Activated CD8-positive, alpha-beta T cell treated with anti-CD3 and anti-CD28 coated beads for 36 hours (primary cell): ENCODE results near the gene CCL1. TPM values are rescaled to one million over a fixed set of nuclear protein-coding genes. Genes with fewer than 3 reads are reported as not detected.

Experiments
- ATAC-seq: fragments of 200-7000 bp; cut with Tn5 transposase; one replicate; pipeline ENCODE4 v1.10.0; 2021; ENCODE audit warnings: mild to moderate bottlenecking, moderate library complexity
- CTCF ChIA-PET: fragments of 350-600 bp; sonication (Branson Sonifier 250); formaldehyde crosslinking; loops from one replicate; lab custom pipeline; 2021; ENCODE audit warnings: antibody characterized with exemption; lab: Charles Lee
- POLR2A ChIA-PET: fragments of 350-600 bp; sonication (Branson Sonifier 250); formaldehyde crosslinking; loops from one replicate; lab custom pipeline; 2021; ENCODE audit warnings: antibody characterized with exemption; lab: Charles Lee
- DNase-seq: peaks from one replicate; pipeline ENCODE4 v3.0.0-alpha.2; 2020
- H3K27ac Mint-ChIP-seq: one replicate; pipeline ENCODE4 v1.8.0; 2021; ENCODE audit warnings: mild to moderate bottlenecking, mixed read lengths
- H3K27me3 Mint-ChIP-seq: one replicate; pipeline ENCODE4 v1.8.0; 2021; ENCODE audit warnings: mixed read lengths
- H3K36me3 Mint-ChIP-seq: one replicate; pipeline ENCODE4 v1.8.0; 2021; ENCODE audit warnings: low read depth, mixed read lengths
- H3K4me1 Mint-ChIP-seq: one replicate; pipeline ENCODE4 v1.8.0; 2021; ENCODE audit warnings: low read depth, mixed read lengths
- H3K4me3 Mint-ChIP-seq: one replicate; pipeline ENCODE4 v1.8.0; 2021; ENCODE audit warnings: mild to moderate bottlenecking, moderate library complexity, mixed read lengths
- H3K9me3 Mint-ChIP-seq: one replicate; pipeline ENCODE4 v1.8.0; 2021; ENCODE audit warnings: mixed read lengths
- intact Hi-C: fragments of 100-400 bp; cut with micrococcal nuclease; formaldehyde crosslinking; loops from one replicate; pipeline ENCODE4 v1.10.0; 2022
- total RNA-seq, 2 experiments: library from RNA; stranded (reverse); gene quantifications; one replicate each; pipeline ENCODE4 v1.2.3, GENCODE V29; 2021
- TF ChIP-seq, protein P1 (sequence below): fragments of 200-600 bp; IDR thresholded peaks from one replicate; pipeline ENCODE4 v1.8.0; 2022; ENCODE audit warnings: antibody characterized with exemption, mild to moderate bottlenecking

The CCL1 gene
- total RNA-seq, 2 experiments from 2014 or later: not detected

DNA sequence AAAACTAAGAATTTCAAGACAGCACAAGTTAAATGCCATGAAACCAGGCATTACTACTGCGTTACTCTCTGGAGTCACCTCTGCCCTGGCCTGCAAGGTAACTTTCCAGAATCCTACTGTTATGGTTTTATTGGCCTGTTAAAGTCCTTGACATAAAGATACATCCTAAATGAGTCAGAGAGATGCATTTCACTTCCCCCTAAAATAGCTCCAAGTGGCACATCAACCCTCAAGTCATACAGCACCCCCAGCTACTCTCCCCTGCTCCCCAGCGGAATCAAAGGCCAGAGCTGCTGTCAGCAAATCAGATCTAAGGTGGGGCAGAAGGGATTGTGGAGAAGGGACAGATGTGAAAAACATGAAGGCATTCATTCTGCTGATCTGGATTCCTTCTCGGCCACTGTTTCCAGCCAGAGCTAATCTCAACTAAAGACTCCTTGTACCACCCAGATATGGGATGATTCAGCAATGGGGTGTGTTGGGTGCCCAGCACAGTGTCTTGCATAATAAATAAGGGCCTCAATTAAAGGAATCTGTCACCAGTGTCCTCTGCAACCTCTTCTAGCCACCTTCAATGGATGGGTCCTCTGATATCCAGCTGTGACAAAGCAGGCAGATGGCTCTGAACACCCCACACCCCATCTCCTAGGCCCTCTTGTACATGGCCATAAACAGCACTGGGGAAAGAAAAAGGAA, 8.5 kb upstream of the CCL1 start:
- TF ChIP-seq, protein P1, sequence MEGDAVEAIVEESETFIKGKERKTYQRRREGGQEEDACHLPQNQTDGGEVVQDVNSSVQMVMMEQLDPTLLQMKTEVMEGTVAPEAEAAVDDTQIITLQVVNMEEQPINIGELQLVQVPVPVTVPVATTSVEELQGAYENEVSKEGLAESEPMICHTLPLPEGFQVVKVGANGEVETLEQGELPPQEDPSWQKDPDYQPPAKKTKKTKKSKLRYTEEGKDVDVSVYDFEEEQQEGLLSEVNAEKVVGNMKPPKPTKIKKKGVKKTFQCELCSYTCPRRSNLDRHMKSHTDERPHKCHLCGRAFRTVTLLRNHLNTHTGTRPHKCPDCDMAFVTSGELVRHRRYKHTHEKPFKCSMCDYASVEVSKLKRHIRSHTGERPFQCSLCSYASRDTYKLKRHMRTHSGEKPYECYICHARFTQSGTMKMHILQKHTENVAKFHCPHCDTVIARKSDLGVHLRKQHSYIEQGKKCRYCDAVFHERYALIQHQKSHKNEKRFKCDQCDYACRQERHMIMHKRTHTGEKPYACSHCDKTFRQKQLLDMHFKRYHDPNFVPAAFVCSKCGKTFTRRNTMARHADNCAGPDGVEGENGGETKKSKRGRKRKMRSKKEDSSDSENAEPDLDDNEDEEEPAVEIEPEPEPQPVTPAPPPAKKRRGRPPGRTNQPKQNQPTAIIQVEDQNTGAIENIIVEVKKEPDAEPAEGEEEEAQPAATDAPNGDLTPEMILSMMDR: no peak
- Mint-ChIP-seq H3K36me3 (no peaks in the 10 kb centered on the region), H3K4me1 (peaks cover 11% of the 10 kb centered on the region), H3K9me3 (no peaks in the 10 kb centered on the region), H3K4me3 (no peak overlapping the region), H3K27ac (no peak overlapping the region), H3K27me3 (peaks cover 2% of the 10 kb centered on the region)
- ATAC-seq: no peak
- ChIA-PET CTCF (interaction anchor here (0.9 to 3.4 kb wide), 3 partner anchors 10 to 171 kb away, joined by 3 to 26 read pairs (median 12); no protein-coding TSS in a partner anchor), POLR2A (no interaction called here)
- intact Hi-C loops: no loop called here
- DNase-seq: no peak

DNA sequence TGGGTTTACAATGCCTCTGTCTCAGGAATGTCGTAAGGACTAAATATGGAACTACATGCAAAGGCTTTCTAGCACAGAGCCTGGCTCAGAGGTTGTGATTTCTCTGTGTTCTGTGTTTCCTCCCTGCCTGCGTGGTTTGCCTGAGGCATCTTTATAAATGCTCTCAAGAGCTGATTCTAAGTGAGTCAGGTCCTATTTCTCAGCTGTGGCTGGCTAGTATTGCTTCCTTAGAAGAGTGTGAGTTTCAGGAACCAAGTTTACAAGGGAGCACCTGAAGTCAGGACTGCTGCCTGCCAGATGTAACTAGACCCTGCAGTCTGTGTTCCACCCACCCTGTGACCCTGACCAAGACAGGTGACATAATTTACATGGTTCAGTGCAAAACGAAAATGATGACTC, 8.0 kb upstream of the CCL1 start:
- ATAC-seq (peak; percentile 51), DNase-seq (no peak)
- H3K27ac Mint-ChIP-seq: no peak overlapping the region
- H3K4me3 Mint-ChIP-seq: no peak overlapping the region
- no peaks in the 10 kb centered on the region for H3K36me3 Mint-ChIP-seq
- H3K9me3 Mint-ChIP-seq: no peaks in the 10 kb centered on the region
- intact Hi-C loops: no loop called here
- ChIA-PET POLR2A (no interaction called here), CTCF (interaction anchor here (0.9 to 3.4 kb wide), 3 partner anchors 10 to 171 kb away, joined by 3 to 26 read pairs (median 12); no protein-coding TSS in a partner anchor)
- TF ChIP-seq, protein P1: no peak
- peaks cover 2% of the 10 kb centered on the region for H3K27me3 Mint-ChIP-seq
- H3K4me1 Mint-ChIP-seq: peaks cover 13% of the 10 kb centered on the region

DNA sequence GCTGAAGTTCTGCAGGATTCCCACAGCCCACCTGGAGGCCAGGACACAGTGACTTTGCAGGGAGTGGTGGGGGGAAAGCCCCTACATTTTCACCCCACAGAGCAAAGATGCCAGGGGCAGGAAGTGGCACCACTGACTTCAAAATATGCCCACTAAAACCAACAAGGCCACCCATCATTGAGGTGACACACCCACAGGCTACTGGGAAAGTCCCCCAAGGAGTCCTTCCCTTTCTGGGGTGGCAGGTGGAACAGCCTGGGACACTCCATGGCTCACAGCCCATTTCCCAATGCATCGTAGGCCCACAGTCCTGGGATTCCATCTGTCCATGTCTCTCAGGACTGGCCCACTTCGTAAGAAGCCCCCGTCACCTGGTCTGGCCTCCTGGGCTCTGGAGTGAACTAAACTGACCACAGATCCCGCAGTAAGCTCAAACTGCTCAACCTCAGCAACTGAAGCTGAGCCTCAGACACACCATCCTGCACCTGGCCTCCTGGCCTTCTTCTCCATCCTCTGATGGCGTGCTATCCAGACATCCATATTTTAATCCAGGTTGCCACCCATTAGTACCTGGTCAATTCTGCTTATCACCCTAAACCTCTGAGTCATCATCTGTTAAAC, 7.5 kb upstream of the CCL1 start:
- no peaks in the 10 kb centered on the region for H3K36me3 Mint-ChIP-seq
- intact Hi-C loops: no loop called here

GRCh38 chr17:34369571-34369970, 6.5 kb upstream of the CCL1 start:
- H3K27ac Mint-ChIP-seq: no peak overlapping the region
- no peaks in the 10 kb centered on the region for H3K36me3 Mint-ChIP-seq
- H3K4me1 Mint-ChIP-seq: peaks cover 19% of the 10 kb centered on the region
- intact Hi-C loops: no loop called here
- H3K9me3 Mint-ChIP-seq: no peaks in the 10 kb centered on the region
- TF ChIP-seq, protein P1: no peak
- POLR2A ChIA-PET: no interaction called here
- DNase-seq: no peak
- H3K4me3 Mint-ChIP-seq: no peak overlapping the region
- CTCF ChIA-PET: interaction anchor here (1.0 to 2.2 kb wide), 4 partner anchors 8 to 169 kb away, joined by 3 to 11 read pairs (median 4); no protein-coding TSS in a partner anchor
- H3K27me3 Mint-ChIP-seq: peaks cover 3% of the 10 kb centered on the region
- no peak for ATAC-seq

More for the DNA sequence above, 7.5 kb upstream of the CCL1 start:
- DNase-seq: no peak
- ChIA-PET POLR2A (no interaction called here), CTCF (interaction anchor here (0.9 to 3.4 kb wide), 3 partner anchors 9 to 107 kb away, joined by 3 to 26 read pairs (median 5); no protein-coding TSS in a partner anchor)
- Mint-ChIP-seq H3K4me3 (no peak overlapping the region), H3K27ac (no peak overlapping the region), H3K9me3 (no peaks in the 10 kb centered on the region), H3K27me3 (no peaks in the 10 kb centered on the region), H3K4me1 (peaks cover 17% of the 10 kb centered on the region)
- TF ChIP-seq, protein P1: no peak
- no peak for ATAC-seq
